H9 (cell line): Measurements from ENCODE around the gene FLNA. TPM values are rescaled to one million over a fixed set of nuclear protein-coding genes. Genes with fewer than 3 reads are reported as not detected.

Experiments used
- DNase-seq: peaks from one replicate; pipeline ENCODE4 v3.0.0-alpha.2; 2017
- H2AFZ ChIP-seq: one replicate; pipeline ENCODE4 v1.6.1; 2013; ENCODE audit warnings: mild to moderate bottlenecking, low read length, control low read depth, moderate library complexity
- H2AK5ac ChIP-seq: 2 replicates; pipeline ENCODE4 v1.6.1; 2013; ENCODE audit warnings: low read length, control low read depth, mixed read lengths; ENCODE audit not compliant: insufficient read length
- H2BK120ac ChIP-seq: one replicate; pipeline ENCODE4 v1.6.1; 2013; ENCODE audit warnings: low read depth, mild to moderate bottlenecking, low read length, control low read depth, inconsistent platforms; ENCODE audit not compliant: poor library complexity, severe bottlenecking
- H2BK12ac ChIP-seq: 2 replicates; pipeline ENCODE4 v1.6.1; 2013; ENCODE audit warnings: low read length, control low read depth, mixed read lengths, low read depth; ENCODE audit not compliant: insufficient read length
- H2BK15ac ChIP-seq: 2 replicates; pipeline ENCODE4 v1.6.1; 2013; ENCODE audit warnings: low read depth, low read length, control low read depth
- H2BK20ac ChIP-seq: one replicate; pipeline ENCODE4 v1.6.1; 2013; ENCODE audit warnings: low read depth, mild to moderate bottlenecking, low read length, control low read depth, inconsistent platforms; ENCODE audit not compliant: poor library complexity, severe bottlenecking
- H2BK5ac ChIP-seq: 2 replicates; pipeline ENCODE4 v1.6.1; 2013; ENCODE audit warnings: low read length, control low read depth, mixed read lengths; ENCODE audit not compliant: insufficient read length
- H3K14ac ChIP-seq: 2 replicates; pipeline ENCODE4 v1.6.1; 2013; ENCODE audit warnings: low read length, control low read depth; ENCODE audit not compliant: insufficient read depth
- H3K18ac ChIP-seq: 2 replicates; pipeline ENCODE4 v1.6.1; 2013; ENCODE audit warnings: low read depth, mild to moderate bottlenecking, mixed read lengths, low read length, control low read depth; ENCODE audit not compliant: insufficient read length
- H3K23ac ChIP-seq: 2 replicates; pipeline ENCODE4 v1.6.1; 2013; ENCODE audit warnings: low read length, control low read depth, mixed read lengths, low read depth; ENCODE audit not compliant: insufficient read length
- H3K23me2 ChIP-seq: 2 replicates; pipeline ENCODE4 v1.6.1; 2013; ENCODE audit warnings: low read depth, mild to moderate bottlenecking, mixed read lengths, low read length, control low read depth; ENCODE audit not compliant: insufficient read length, poor library complexity, severe bottlenecking
- H3K27ac ChIP-seq: 2 replicates; pipeline ENCODE4 v1.5.1; 2013; ENCODE audit warnings: low read length, control low read depth, mixed read lengths, low read depth; ENCODE audit not compliant: insufficient read length
- H3K27me3 ChIP-seq: 2 replicates; pipeline ENCODE4 v1.6.1; 2013; ENCODE audit warnings: low read length, control low read depth, inconsistent platforms; ENCODE audit not compliant: insufficient read depth
- H3K4ac ChIP-seq: 2 replicates; pipeline ENCODE4 v1.6.1; 2013; ENCODE audit warnings: low read depth, mild to moderate bottlenecking, control low read depth, inconsistent platforms, low read length, moderate library complexity
- H3K4me1 ChIP-seq: 2 replicates; pipeline ENCODE4 v1.6.1; 2013; ENCODE audit warnings: low read length, control low read depth, inconsistent platforms; ENCODE audit not compliant: insufficient read depth
- H3K4me2 ChIP-seq: 2 replicates; pipeline ENCODE4 v1.6.1; 2013; ENCODE audit warnings: low read length, control low read depth, mixed read lengths; ENCODE audit not compliant: insufficient read length, insufficient read depth
- H3K56ac ChIP-seq: 2 replicates; pipeline ENCODE4 v1.6.1; 2013; ENCODE audit warnings: low read depth, mild to moderate bottlenecking, mixed read lengths, low read length, control low read depth; ENCODE audit not compliant: insufficient read length
- H3K79me1 ChIP-seq: 2 replicates; pipeline ENCODE4 v1.6.1; 2013; ENCODE audit warnings: low read depth, mild to moderate bottlenecking, moderate library complexity, low read length, control low read depth, inconsistent platforms; ENCODE audit not compliant: insufficient read depth, poor library complexity, severe bottlenecking
- H3K79me2 ChIP-seq: 2 replicates; pipeline ENCODE4 v1.6.1; 2013; ENCODE audit warnings: low read length, control low read depth, inconsistent platforms; ENCODE audit not compliant: insufficient read depth
- H3K9ac ChIP-seq: 2 replicates; pipeline ENCODE4 v1.6.1; 2013; ENCODE audit warnings: low read length, control low read depth, mixed read lengths; ENCODE audit not compliant: insufficient read length; ENCODE audit errors: extremely low read depth
- H3K9me3 ChIP-seq: one replicate; pipeline ENCODE4 v1.6.1; 2013; ENCODE audit warnings: low read depth, low read length, inconsistent platforms; ENCODE audit not compliant: control insufficient read depth
- H3T11ph ChIP-seq: one replicate; pipeline ENCODE4 v1.6.1; 2013; ENCODE audit warnings: mild to moderate bottlenecking, low read length, control low read depth, inconsistent platforms
- H4K20me1 ChIP-seq: one replicate; pipeline ENCODE4 v1.6.1; 2013; ENCODE audit not compliant: control insufficient read depth, insufficient read length, insufficient read depth
- H4K5ac ChIP-seq: 2 replicates; pipeline ENCODE4 v1.6.1; 2013; ENCODE audit warnings: low read depth, mild to moderate bottlenecking, mixed read lengths, low read length, control low read depth; ENCODE audit not compliant: insufficient read length
- H4K8ac ChIP-seq: replicated peaks from 2 replicates; pipeline ENCODE4 v1.6.1; 2013; ENCODE audit warnings: low read length, control low read depth, mixed read lengths, low read depth; ENCODE audit not compliant: insufficient read length
- H4K91ac ChIP-seq: 2 replicates; pipeline ENCODE4 v1.6.1; 2013; ENCODE audit warnings: low read depth, mild to moderate bottlenecking, moderate library complexity, mixed read lengths, low read length, control low read depth; ENCODE audit not compliant: insufficient read length
- H3K27ac Mint-ChIP-seq, 3 experiments: 2 replicates in 2 of 3; 3 replicates in 1 of 3; pipeline ENCODE4 v1.8.0; 2020 to 2021; ENCODE audit warnings: mixed read lengths in 3 of 3, mild to moderate bottlenecking in 1 of 3, moderate library complexity in 1 of 3
- H3K27me3 Mint-ChIP-seq: 2 replicates; pipeline ENCODE4 v1.8.0; 2021; ENCODE audit warnings: low read depth, mild to moderate bottlenecking, moderate library complexity, mixed read lengths
- H3K36me3 Mint-ChIP-seq, 3 experiments: 2 replicates in 2 of 3; 3 replicates in 1 of 3; pipeline ENCODE4 v1.8.0; 2020 to 2021; ENCODE audit warnings: low read depth in 3 of 3, mixed read lengths in 3 of 3; ENCODE audit not compliant: insufficient read depth in 1 of 3
- H3K4me1 Mint-ChIP-seq, 2 experiments: 2 replicates each; pipeline ENCODE4 v1.8.0; 2020; ENCODE audit warnings: mixed read lengths in 2 of 2
- H3K4me3 Mint-ChIP-seq, 2 experiments: 2 replicates in 1 of 2; 3 replicates in 1 of 2; pipeline ENCODE4 v1.8.0; 2020 to 2021; ENCODE audit warnings: mild to moderate bottlenecking in 2 of 2, mixed read lengths in 2 of 2, moderate library complexity in 1 of 2
- H3K9me3 Mint-ChIP-seq, 2 experiments: 2 replicates in 1 of 2; 3 replicates in 1 of 2; pipeline ENCODE4 v1.8.0; 2020; ENCODE audit warnings: mild to moderate bottlenecking in 2 of 2, mixed read lengths in 2 of 2, moderate library complexity in 1 of 2
- WGBS: extraction: QIAGEN DNeasy Blood & Tissue Kit; methylation state at CpG from one replicate; pipeline ENCODE4 v1.1.7; 2013; ENCODE audit warnings: missing lambda C conversion rate, low lambda C conversion rate, mixed read lengths; ENCODE audit not compliant: insufficient read length; ENCODE audit errors: extremely low coverage; 5-methylcytosine and 5-hydroxymethylcytosine counted together
- total RNA-seq: library from RNA; stranded (reverse); gene quantifications from 2 replicates; pipeline ENCODE4 v1.2.1, GENCODE V29; 2021
- TF ChIP-seq, protein P1 (sequence below): fragments of 200-600 bp; sonication (generic); conservative IDR thresholded peaks from 3 replicates; pipeline ENCODE4 v1.8.0; 2021; ENCODE audit warnings: antibody characterized with exemption, mild to moderate bottlenecking

The FLNA gene
- total RNA-seq, 1 experiment from 2014 or later = 957 TPM

DNA sequence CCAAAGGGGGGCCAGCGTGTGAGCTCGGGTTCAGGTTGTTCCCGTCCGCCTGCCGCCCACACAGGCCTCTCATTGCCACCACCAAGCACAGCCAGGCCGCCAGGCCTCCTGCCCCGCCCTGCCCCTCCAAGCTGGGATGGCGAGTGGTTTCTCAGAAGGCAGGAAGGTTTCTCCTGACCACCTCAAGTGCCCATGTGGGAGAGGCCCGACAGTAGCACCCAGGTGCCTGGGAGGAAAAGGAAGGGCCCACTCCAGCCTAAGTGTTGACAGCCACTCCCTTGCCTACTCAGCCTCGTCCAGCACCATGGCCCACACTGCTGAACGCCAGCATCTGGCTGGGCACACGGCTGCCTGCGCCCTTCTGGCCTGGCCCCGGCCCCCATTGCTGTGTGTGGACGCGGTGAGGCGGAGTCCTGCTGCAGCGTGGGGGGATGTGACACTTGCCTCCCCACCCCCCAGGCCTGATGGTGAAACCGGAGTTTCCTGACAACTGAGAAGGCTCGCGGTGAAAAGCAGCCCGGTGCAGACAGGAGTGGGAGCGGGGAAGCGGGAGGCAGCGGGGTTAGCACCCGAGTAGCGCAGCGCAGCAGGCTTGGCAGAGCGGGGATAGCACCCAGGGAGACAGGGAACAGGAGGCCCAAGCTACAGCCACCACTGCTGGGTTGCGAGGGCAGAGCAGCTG is 19.2 kb downstream of the FLNA start:
- H3K36me3 Mint-ChIP-seq = peaks cover 34 to 83% (median 74%) of the 10 kb centered on the region in 3 experiments
- no peak overlapping the region for H2AFZ ChIP-seq
- no peak overlapping the region for H2BK20ac ChIP-seq
- H3K14ac ChIP-seq = no peak overlapping the region
- no peak for DNase-seq
- H4K8ac ChIP-seq = no peak overlapping the region
- H3K27me3 Mint-ChIP-seq = peaks cover 2% of the 10 kb centered on the region
- no peak overlapping the region for H4K5ac ChIP-seq
- no peak overlapping the region for H2BK15ac ChIP-seq
- H3K79me1 ChIP-seq = no peaks in the 10 kb centered on the region
- H3K18ac ChIP-seq = no peak overlapping the region
- H3K27me3 ChIP-seq = no peaks in the 10 kb centered on the region
- H4K91ac ChIP-seq = no peak overlapping the region
- H3K27ac Mint-ChIP-seq = no peak overlapping the region
- no peak overlapping the region for H3K9ac ChIP-seq
- no peak overlapping the region for H3K4me2 ChIP-seq
- no peak overlapping the region for H3K56ac ChIP-seq
- H3K23me2 ChIP-seq = no peaks in the 10 kb centered on the region
- no peak overlapping the region for H3K4ac ChIP-seq
- no peak overlapping the region for H3K4me3 Mint-ChIP-seq
- peaks cover 3% of the 10 kb centered on the region for H4K20me1 ChIP-seq
- H2BK120ac ChIP-seq = no peak overlapping the region
- WGBS = no CpG with 5 or more reads among the region's 30 CpGs
- no peaks in the 10 kb centered on the region for H3K4me1 Mint-ChIP-seq
- H2AK5ac ChIP-seq = no peak overlapping the region
- TF ChIP-seq, protein P1, sequence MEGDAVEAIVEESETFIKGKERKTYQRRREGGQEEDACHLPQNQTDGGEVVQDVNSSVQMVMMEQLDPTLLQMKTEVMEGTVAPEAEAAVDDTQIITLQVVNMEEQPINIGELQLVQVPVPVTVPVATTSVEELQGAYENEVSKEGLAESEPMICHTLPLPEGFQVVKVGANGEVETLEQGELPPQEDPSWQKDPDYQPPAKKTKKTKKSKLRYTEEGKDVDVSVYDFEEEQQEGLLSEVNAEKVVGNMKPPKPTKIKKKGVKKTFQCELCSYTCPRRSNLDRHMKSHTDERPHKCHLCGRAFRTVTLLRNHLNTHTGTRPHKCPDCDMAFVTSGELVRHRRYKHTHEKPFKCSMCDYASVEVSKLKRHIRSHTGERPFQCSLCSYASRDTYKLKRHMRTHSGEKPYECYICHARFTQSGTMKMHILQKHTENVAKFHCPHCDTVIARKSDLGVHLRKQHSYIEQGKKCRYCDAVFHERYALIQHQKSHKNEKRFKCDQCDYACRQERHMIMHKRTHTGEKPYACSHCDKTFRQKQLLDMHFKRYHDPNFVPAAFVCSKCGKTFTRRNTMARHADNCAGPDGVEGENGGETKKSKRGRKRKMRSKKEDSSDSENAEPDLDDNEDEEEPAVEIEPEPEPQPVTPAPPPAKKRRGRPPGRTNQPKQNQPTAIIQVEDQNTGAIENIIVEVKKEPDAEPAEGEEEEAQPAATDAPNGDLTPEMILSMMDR = no peak
- no peaks in the 10 kb centered on the region for H3K4me1 ChIP-seq
- H3K23ac ChIP-seq = no peak overlapping the region
- no peak overlapping the region for H2BK5ac ChIP-seq
- H3K9me3 ChIP-seq = peaks cover 29% of the 10 kb centered on the region
- no peaks in the 10 kb centered on the region for H3K79me2 ChIP-seq
- no peak overlapping the region for H3T11ph ChIP-seq
- peaks cover 48 to 58% of the 10 kb centered on the region in 2 experiments for H3K9me3 Mint-ChIP-seq
- no peak overlapping the region for H3K27ac ChIP-seq
- no peak overlapping the region for H2BK12ac ChIP-seq
